A549 (cell line): ENCODE results near the gene LMNA.

ENCODE experiments used
- CTCF ChIP-seq: fragments of >200 bp; sonication (Bioruptor Twin); formaldehyde crosslinking; IDR thresholded peaks from 3 replicates; pipeline ENCODE4 v1.5.1; 2016
- FOSL2 ChIP-seq, 2 experiments: fragments of 450-650 bp in 1 of 2; fragments of >200 bp in 1 of 2; sonication (Bioruptor Twin) in 1 of 2; formaldehyde crosslinking; IDR thresholded peaks; 2 replicates each; pipeline versions ENCODE4 v1.5.0 to v1.6.1; 2016 to 2020; ENCODE audit warnings: mild to moderate bottlenecking in 1 of 2, moderate library complexity in 1 of 2
- PBX3 ChIP-seq: IDR thresholded peaks from 2 replicates; pipeline ENCODE4 v1.6.1; 2012
- RAD21 ChIP-seq, 2 experiments: fragments of >200 bp in 1 of 2; sonication (Bioruptor Twin) in 1 of 2; formaldehyde crosslinking in 1 of 2; IDR thresholded peaks in 1 of 2; conservative IDR thresholded peaks in 1 of 2; 2 replicates in 1 of 2; 3 replicates in 1 of 2; pipeline ENCODE4 v1.6.1; 2012 to 2018; ENCODE audit warnings: inconsistent platforms in 1 of 2
- SREBF2 ChIP-seq: fragments of 450-650 bp; IDR thresholded peaks from 2 replicates; pipeline ENCODE4 v1.6.1; 2014; ENCODE audit warnings: mild to moderate bottlenecking, moderate library complexity

- TF ChIP-seq SREBF2, result no peak
- no peak for TF ChIP-seq PBX3
- no peak for TF ChIP-seq CTCF
- TF ChIP-seq FOSL2 (IDR thresholded peaks at IDR 0.05), result no peak
- no peak for TF ChIP-seq FOSL2 (CRISPR knock-in tag; IDR thresholded peaks at IDR 0.05)
- no peak for TF ChIP-seq RAD21 (conservative IDR thresholded peaks at IDR 0.05 in 1 of 2, IDR thresholded peaks at IDR 0.05 in 1 of 2)
Measured at GRCh38 chr1:156080863-156081179, 33.7 kb upstream of the LMNA start.
